ENCODE data around the gene DRC7. TPM values are rescaled to one million over a fixed set of nuclear protein-coding genes. Genes with fewer than 3 reads are reported as not detected.
"Not testable (repeated sequence)": the region's sequence is repeated elsewhere in the genome, so short reads cannot be mapped to it uniquely, and the experiment has no call there.

Gene DRC7
- total RNA-seq, 1 donor: 0.63 TPM

GRCh38 chr16:57704011-57704904 is 9.7 kb downstream of the DRC7 start:
- Histone ChIP-seq H3K4me1 (ENCODE audit: insufficient read depth, low read length) (no peaks in the 10 kb centered on the region), H3K9me3 (ENCODE audit: low read depth, low read length) (no peaks in the 10 kb centered on the region), H3K27me3 (ENCODE audit: insufficient read depth, low read length) (no peaks in the 10 kb centered on the region), H3K4me3 (ENCODE audit: low read length) (no peak overlapping the region)

DNA sequence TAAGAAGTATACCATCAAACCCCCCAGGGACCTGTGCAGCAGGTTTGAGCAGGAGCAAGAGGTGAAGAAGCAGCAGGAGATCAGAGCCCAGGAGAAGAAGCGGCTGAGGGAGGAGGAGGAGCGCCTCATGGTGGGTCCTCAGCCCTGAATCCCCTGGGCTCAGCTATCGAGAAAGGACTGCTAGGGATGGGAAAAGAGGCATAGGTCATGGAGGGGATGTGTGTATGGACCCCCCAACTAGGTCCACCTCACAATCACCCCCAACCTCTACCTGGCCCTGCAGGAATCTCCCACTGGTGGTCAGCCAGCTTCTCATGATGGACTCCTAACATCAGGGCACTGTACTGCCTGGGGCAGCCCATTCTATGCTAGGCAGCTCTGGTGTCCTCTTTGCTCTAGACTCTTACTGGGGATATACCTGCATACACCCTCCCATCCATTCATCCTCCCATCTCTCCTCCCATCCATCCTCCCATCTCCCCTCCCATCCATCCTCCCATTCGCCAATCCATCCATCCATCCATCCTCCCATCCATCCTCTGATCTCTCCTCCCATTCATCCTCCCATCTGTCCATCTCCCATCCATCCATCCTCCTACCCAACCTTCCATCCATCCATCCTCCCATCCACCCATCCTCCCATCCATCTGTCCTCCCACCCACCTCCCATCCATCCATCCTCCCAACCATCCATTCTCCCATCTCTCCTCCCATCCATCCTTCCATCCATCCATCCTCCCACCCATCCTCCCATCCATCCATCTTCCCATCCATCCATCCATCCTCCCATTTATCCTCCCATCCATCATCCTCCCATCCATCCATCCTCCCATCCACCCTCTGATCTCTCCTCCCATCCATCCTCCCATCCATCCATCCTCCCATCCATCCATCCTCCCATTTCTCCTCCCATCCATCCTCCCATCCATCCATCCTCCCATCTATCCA is 10.6 kb downstream of the DRC7 start:
- Histone ChIP-seq H3K27me3 (ENCODE audit: insufficient read depth, low read length) (no peaks in the 10 kb centered on the region), H3K4me1 (ENCODE audit: insufficient read depth, low read length) (no peaks in the 10 kb centered on the region), H3K4me3 (ENCODE audit: low read length) (no peak overlapping the region), H3K9me3 (ENCODE audit: low read depth, low read length) (no peaks in the 10 kb centered on the region)

DNA sequence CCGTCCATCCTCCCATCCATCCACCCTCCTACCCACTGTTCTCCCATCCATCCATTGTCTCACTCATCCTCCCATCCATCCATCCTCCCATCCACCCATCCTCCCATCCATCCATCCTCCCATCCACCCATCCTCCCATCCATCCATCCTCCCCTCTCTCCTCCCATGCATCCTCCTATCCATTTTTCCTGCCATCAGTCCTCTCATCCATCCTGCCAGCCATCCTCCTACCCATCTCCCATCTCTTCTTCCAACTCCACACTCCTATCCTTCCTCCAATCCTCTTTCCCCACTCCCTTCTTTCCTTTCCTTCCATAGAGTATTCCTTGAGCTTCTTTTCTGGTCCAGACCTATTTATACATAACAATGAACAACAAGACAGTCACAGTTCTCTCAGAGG is 12.1 kb downstream of the DRC7 start:
- Histone ChIP-seq H3K27me3 (ENCODE audit: insufficient read depth, low read length) (no peaks in the 10 kb centered on the region), H3K4me1 (ENCODE audit: insufficient read depth, low read length) (no peaks in the 10 kb centered on the region), H3K4me3 (ENCODE audit: low read length) (no peak overlapping the region), H3K9me3 (ENCODE audit: low read depth, low read length) (no peaks in the 10 kb centered on the region)

GRCh38 chr16:57707331-57707730 is 12.7 kb downstream of the DRC7 start:
- no peak overlapping the region for H3K4me3 ChIP-seq (ENCODE audit: low read length)
- H3K4me1 ChIP-seq (ENCODE audit: insufficient read depth, low read length): no peaks in the 10 kb centered on the region
- H3K9me3 ChIP-seq (ENCODE audit: low read depth, low read length): no peaks in the 10 kb centered on the region
- H3K27me3 ChIP-seq (ENCODE audit: insufficient read depth, low read length): no peaks in the 10 kb centered on the region

DNA sequence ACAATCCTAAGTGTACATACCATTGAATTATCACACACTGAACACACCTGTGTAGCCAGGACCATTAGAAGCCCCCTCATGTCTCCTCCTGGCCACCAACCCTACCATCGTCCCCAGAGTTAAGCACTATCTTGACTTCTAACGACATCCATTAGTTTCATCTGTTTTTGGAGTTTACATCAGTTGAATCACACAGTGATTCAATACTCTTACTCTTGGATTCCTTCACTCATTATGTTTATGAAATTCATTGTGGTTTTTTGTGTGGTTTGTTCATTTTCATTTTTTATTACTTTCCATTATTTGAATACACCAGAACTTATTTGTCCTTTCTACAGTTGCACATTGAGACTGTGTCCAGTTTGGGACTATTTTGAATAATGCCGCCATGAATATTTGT is 13.6 kb downstream of the DRC7 start:
- H3K9me3 ChIP-seq (ENCODE audit: low read depth, low read length): no peaks in the 10 kb centered on the region
- no peak overlapping the region for H3K4me3 ChIP-seq (ENCODE audit: low read length)
- no peaks in the 10 kb centered on the region for H3K27me3 ChIP-seq (ENCODE audit: insufficient read depth, low read length)
- no peaks in the 10 kb centered on the region for H3K4me1 ChIP-seq (ENCODE audit: insufficient read depth, low read length)

DNA sequence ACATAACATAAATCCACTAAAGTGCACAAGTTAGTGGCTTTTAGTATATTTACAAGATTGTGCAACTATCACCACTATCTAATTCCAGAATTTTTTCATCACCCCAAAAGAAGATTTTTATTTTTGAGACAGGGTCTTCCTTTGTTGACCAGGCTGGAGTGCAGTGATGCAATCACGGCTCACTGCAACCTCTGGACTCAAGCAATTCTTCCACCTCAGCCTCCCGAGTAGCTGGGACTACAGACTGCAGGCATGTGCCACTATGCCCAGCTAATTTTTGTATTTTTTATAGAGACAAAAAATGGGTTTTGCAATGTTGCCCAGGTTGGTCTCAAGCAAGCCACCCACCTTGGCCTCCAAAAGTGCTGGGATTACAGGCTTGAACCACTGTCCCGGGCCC is 15.1 kb downstream of the DRC7 start:
- Histone ChIP-seq H3K27me3 (ENCODE audit: insufficient read depth, low read length) (no peaks in the 10 kb centered on the region), H3K9me3 (ENCODE audit: low read depth, low read length) (no peaks in the 10 kb centered on the region), H3K4me3 (ENCODE audit: low read length) (no peak overlapping the region), H3K4me1 (ENCODE audit: insufficient read depth, low read length) (no peaks in the 10 kb centered on the region)

- H3K9me3 ChIP-seq (ENCODE audit: low read depth, low read length): no peaks in the 10 kb centered on the region
- H3K4me1 ChIP-seq (ENCODE audit: insufficient read depth, low read length): no peaks in the 10 kb centered on the region
- no peak overlapping the region for H3K4me3 ChIP-seq (ENCODE audit: low read length)
- H3K27me3 ChIP-seq (ENCODE audit: insufficient read depth, low read length): no peaks in the 10 kb centered on the region
Observed at GRCh38 chr16:57711346-57711745, 16.7 kb downstream of the DRC7 start.

GRCh38 chr16:57711993-57712392 is 17.4 kb downstream of the DRC7 start:
- no peak overlapping the region for H3K4me3 ChIP-seq (ENCODE audit: low read length)
- H3K4me1 ChIP-seq (ENCODE audit: insufficient read depth, low read length): no peaks in the 10 kb centered on the region
- no peaks in the 10 kb centered on the region for H3K27me3 ChIP-seq (ENCODE audit: insufficient read depth, low read length)
- no peaks in the 10 kb centered on the region for H3K9me3 ChIP-seq (ENCODE audit: low read depth, low read length)

- H3K9me3 ChIP-seq (ENCODE audit: low read depth, low read length); H3K4me1 ChIP-seq (ENCODE audit: insufficient read depth, low read length); H3K4me3 ChIP-seq (ENCODE audit: low read length); H3K27me3 ChIP-seq (ENCODE audit: insufficient read depth, low read length): not testable (repeated sequence)
Observed at GRCh38 chr16:57712569-57712968, 18.0 kb downstream of the DRC7 start.

DNA sequence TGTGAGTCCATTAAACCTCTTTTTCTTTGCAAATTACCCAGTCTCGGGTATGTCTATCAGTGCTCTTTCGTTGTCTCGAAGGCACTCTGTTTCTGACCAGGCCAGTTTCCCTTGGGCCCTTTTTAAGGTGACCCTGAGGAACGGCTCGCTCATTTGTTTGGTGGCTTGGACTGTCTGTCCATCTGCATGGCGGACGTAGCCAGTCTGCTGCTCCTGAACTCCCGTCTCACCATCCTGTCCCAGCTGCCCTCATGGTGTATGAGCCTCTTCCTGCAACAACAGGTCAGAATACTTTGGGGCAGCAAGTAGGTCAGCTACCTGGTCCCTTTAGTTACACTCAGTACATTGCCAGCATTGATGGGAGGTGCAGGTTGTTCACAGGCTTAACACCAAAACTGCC is 19.0 kb downstream of the DRC7 start:
- H3K4me1 ChIP-seq (ENCODE audit: insufficient read depth, low read length): no peaks in the 10 kb centered on the region
- H3K4me3 ChIP-seq (ENCODE audit: low read length): no peak overlapping the region
- H3K27me3 ChIP-seq (ENCODE audit: insufficient read depth, low read length): no peaks in the 10 kb centered on the region
- H3K9me3 ChIP-seq (ENCODE audit: low read depth, low read length): no peaks in the 10 kb centered on the region

- H3K4me3 ChIP-seq (ENCODE audit: low read length): no peak overlapping the region
- no peaks in the 10 kb centered on the region for H3K27me3 ChIP-seq (ENCODE audit: insufficient read depth, low read length)
- H3K4me1 ChIP-seq (ENCODE audit: insufficient read depth, low read length): no peaks in the 10 kb centered on the region
- H3K9me3 ChIP-seq (ENCODE audit: low read depth, low read length): no peaks in the 10 kb centered on the region
Observed at GRCh38 chr16:57714047-57714446, 19.4 kb downstream of the DRC7 start.

DNA sequence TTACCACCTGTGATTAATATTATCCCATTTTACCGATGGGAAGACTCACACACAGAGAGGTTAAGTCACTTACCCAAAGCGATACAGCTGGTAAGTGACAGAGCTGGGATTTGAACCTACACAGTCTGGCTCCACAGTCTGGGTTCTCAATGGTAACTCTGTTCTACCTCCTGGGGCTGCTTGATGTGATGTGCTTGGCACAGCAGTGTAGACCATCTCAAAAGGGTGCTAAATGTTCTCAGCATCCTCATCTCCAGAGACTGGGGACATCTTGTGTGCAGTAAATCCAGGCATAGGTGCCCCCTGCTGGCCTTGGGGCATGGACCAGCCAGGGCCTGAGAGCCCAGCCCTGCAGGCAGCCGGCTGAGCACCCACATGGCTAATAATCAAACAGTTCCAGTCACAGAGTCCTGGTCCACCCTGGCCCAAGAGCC is 25.6 kb downstream of the DRC7 start:
- Histone ChIP-seq H3K4me3 (ENCODE audit: low read length) (no peak overlapping the region), H3K9me3 (ENCODE audit: low read depth, low read length) (no peaks in the 10 kb centered on the region), H3K4me1 (ENCODE audit: insufficient read depth, low read length) (no peaks in the 10 kb centered on the region), H3K27me3 (ENCODE audit: insufficient read depth, low read length) (no peaks in the 10 kb centered on the region)

DNA sequence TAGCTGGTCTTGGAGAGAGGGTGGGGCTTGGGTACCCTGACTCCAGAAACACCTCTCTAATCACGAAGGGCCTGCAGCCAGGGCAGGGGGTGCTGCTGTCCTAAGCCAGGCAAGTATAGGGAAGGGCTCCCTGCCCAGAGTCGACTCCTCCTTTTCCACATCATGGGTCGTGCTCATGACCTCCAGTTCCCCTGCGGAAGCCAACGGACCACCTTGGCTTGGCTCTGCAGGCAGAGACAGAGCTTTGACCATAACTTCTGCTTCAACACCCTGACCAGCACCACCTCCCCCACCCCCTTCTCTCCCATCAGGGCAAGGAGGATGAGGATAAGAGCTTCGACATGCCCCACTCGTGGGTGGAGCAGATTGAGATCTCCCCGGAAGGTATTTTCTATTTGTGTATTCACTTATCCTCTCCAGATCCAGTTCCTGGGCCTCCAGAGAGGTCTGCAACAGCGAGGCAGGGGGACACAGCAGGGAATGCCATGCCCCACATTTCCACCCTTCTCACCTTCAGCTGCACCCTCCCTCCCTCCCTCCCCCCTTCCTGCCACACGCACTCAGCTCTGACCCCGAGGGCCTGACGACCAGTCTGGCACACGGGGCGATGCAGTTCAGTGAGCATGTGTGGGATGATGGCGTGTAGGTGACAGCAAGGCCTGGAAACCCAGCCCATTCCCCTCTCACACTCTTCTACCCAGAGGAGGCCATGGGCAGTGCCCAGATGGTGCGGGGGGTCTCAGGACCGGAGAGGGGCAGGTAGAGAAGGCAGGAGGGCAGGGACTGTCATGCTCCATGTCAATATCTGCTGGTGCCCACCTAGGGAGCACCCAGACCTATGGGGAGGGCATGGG is 27.0 kb downstream of the DRC7 start:
- Histone ChIP-seq H3K4me1 (ENCODE audit: insufficient read depth, low read length) (no peaks in the 10 kb centered on the region), H3K4me3 (ENCODE audit: low read length) (no peak overlapping the region), H3K27me3 (ENCODE audit: insufficient read depth, low read length) (no peaks in the 10 kb centered on the region), H3K9me3 (ENCODE audit: low read depth, low read length) (no peaks in the 10 kb centered on the region)

- Histone ChIP-seq H3K9me3 (ENCODE audit: low read depth, low read length) (no peaks in the 10 kb centered on the region), H3K4me3 (ENCODE audit: low read length) (no peak overlapping the region), H3K4me1 (ENCODE audit: insufficient read depth, low read length) (no peaks in the 10 kb centered on the region), H3K27me3 (ENCODE audit: insufficient read depth, low read length) (no peaks in the 10 kb centered on the region)
Observed at GRCh38 chr16:57722210-57722499, 27.5 kb downstream of the DRC7 start.

DNA sequence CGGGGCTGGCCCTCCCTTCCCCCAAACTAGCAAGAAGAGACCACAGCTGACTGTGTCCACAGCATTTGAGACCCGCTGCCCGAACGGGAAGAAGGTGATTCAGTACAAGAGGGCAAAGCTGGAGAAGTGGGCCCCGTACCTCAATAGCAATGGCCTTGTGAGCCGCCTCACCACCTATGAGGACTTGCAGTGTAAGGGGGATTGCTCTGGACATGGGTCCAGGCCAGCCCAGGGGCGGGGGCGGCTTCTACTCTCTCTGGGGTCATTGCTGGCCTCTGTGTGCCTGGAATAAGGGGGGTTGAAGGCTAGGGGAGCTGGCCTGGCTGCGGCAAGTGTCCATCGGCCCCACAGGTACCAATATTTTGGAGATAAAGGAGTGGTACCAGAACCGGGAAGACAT is 28.0 kb downstream of the DRC7 start:
- Histone ChIP-seq H3K4me1 (ENCODE audit: insufficient read depth, low read length) (no peaks in the 10 kb centered on the region), H3K4me3 (ENCODE audit: low read length) (no peak overlapping the region), H3K27me3 (ENCODE audit: insufficient read depth, low read length) (no peaks in the 10 kb centered on the region), H3K9me3 (ENCODE audit: low read depth, low read length) (no peaks in the 10 kb centered on the region)

Data from mononuclear cell (primary cell).